RWPE2 (cell line): Measurements from ENCODE around the gene PSMC4.

Experiments used
- ATAC-seq: fragments of 200-7000 bp; cut with Tn5 transposase; 3 replicates; pipeline ENCODE4 v1.9.1; 2021; ENCODE audit warnings: low read depth
- DNase-seq: peaks from one replicate; pipeline ENCODE4 v3.0.0-alpha.2; 2020; ENCODE audit warnings: low spot score
- H3K27ac ChIP-seq: fragments of 450-650 bp; 2 replicates; pipeline ENCODE4 v1.5.1; 2017; ENCODE audit warnings: mild to moderate bottlenecking; ENCODE audit not compliant: poor library complexity, severe bottlenecking
- H3K27me3 ChIP-seq: fragments of 250-450 bp; sonication (Bioruptor Pico); 2 replicates; pipeline ENCODE4 v1.5.1; 2021; ENCODE audit warnings: mild to moderate bottlenecking, moderate library complexity; ENCODE audit not compliant: insufficient read depth, poor library complexity, severe bottlenecking
- H3K36me3 ChIP-seq: fragments of 250-450 bp; sonication (Bioruptor Pico); 2 replicates; pipeline ENCODE4 v1.5.1; 2020; ENCODE audit warnings: low read depth, mild to moderate bottlenecking, moderate library complexity
- H3K4me1 ChIP-seq: fragments of 250-450 bp; sonication (Bioruptor Pico); 2 replicates; pipeline ENCODE4 v1.5.1; 2021; ENCODE audit warnings: mild to moderate bottlenecking, moderate library complexity; ENCODE audit not compliant: insufficient read depth, poor library complexity, severe bottlenecking
- H3K4me3 ChIP-seq: fragments of 250-450 bp; sonication (Bioruptor Pico); 2 replicates; pipeline ENCODE4 v1.5.1; 2021; ENCODE audit warnings: mild to moderate bottlenecking, moderate library complexity; ENCODE audit not compliant: severe bottlenecking
- H3K9me3 ChIP-seq: fragments of 250-450 bp; sonication (Bioruptor Pico); 2 replicates; pipeline ENCODE4 v1.5.1; 2021; ENCODE audit warnings: mild to moderate bottlenecking, moderate library complexity; ENCODE audit not compliant: severe bottlenecking
- TF ChIP-seq, protein P1 (sequence below): fragments of 450-650 bp; IDR thresholded peaks from one replicate; pipeline ENCODE4 v1.5.1; 2017; ENCODE audit warnings: mild to moderate bottlenecking, moderate library complexity; ENCODE audit not compliant: poor library complexity, severe bottlenecking

PSMC4 gene

DNA sequence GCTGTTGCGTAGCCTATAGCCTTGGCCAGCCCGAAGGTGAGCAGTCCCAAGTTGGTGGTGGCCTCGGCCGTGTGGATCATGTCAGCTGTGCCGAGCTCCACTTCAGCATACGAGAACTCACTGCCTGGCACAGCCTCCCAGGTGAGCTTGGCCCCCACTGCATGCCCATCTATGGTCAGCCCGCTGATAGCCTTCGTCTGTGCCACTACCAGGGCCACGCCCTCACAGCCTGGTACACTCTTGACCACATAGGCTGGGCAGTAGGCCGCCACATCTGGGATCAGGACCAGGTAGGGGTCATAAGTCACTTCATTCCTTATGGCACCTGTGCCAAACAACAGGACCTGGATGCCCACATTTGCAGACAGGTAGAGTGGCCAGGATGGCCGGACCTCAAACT is 43.9 kb upstream of the PSMC4 start:
- peaks cover 2% of the 10 kb centered on the region for H3K27me3 ChIP-seq
- TF ChIP-seq, protein P1, sequence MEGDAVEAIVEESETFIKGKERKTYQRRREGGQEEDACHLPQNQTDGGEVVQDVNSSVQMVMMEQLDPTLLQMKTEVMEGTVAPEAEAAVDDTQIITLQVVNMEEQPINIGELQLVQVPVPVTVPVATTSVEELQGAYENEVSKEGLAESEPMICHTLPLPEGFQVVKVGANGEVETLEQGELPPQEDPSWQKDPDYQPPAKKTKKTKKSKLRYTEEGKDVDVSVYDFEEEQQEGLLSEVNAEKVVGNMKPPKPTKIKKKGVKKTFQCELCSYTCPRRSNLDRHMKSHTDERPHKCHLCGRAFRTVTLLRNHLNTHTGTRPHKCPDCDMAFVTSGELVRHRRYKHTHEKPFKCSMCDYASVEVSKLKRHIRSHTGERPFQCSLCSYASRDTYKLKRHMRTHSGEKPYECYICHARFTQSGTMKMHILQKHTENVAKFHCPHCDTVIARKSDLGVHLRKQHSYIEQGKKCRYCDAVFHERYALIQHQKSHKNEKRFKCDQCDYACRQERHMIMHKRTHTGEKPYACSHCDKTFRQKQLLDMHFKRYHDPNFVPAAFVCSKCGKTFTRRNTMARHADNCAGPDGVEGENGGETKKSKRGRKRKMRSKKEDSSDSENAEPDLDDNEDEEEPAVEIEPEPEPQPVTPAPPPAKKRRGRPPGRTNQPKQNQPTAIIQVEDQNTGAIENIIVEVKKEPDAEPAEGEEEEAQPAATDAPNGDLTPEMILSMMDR: no peak
- no peak overlapping the region for H3K27ac ChIP-seq
- no peaks in the 10 kb centered on the region for H3K9me3 ChIP-seq
- ATAC-seq (no peak), DNase-seq (no peak)
- H3K36me3 ChIP-seq: no peaks in the 10 kb centered on the region
- H3K4me1 ChIP-seq: no peaks in the 10 kb centered on the region
- H3K4me3 ChIP-seq: no peak overlapping the region

DNA sequence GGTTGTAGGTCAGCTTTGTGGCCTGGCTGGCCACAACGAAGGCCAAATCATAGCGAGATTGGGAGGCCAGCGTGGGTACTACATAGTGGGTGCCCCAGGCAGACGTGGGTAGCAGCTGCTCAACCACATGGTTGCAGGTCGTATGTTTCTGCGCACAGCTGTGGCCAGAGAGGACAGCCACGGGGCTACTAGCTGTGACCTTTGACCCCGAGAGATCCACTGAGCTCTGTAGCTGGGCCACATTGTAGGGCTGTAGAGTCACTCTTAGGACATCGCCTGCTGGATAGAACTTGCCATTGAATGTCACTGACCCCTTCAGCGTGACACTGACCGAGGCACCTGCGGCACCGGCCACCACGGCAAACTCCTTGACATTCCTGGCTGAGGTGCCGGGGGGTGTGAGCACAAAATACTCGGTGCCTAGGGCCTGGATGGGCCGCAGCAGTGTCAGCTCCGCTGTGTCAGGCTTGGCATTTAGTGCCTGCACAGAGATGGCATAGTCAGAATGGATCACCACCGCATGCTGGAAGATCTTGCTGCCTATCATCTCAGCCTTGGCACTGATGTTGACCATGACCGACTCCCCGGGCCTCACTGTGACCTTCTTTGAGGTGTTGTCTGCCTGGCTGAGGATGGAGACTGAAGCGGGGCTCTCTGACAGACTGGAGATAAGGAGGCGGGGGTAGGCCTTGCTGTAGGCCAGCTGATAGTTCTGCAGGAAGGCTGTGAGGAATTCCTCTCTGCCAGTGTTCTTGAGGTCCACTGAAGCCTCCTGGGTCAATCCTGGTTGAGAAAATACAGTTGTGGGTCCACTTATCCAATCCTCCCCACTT is 43.2 kb upstream of the PSMC4 start:
- TF ChIP-seq, protein P1: no peak
- DNase-seq (no peak), ATAC-seq (no peak)
- H3K27ac ChIP-seq: no peak overlapping the region
- no peaks in the 10 kb centered on the region for H3K4me1 ChIP-seq
- no peak overlapping the region for H3K4me3 ChIP-seq
- peaks cover 2% of the 10 kb centered on the region for H3K27me3 ChIP-seq
- no peaks in the 10 kb centered on the region for H3K36me3 ChIP-seq
- no peaks in the 10 kb centered on the region for H3K9me3 ChIP-seq

DNA sequence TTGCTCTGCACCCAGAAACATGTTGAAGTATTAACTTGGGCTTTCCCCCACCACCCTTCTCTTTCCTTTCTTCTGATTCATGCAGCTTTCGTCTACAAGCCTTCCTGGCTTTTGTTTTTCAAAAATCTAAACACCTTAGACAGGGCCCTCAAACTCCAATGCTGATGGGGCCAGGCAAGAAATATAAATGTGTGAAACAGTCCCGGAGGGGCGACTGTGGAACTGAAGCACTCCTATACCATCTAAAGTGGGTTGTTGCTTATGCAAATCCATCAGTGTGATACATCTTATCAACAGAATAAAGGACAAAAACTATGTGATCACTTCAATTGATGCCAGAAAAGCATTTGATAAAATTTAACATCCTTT is 42.6 kb upstream of the PSMC4 start:
- Histone ChIP-seq H3K4me3 (no peak overlapping the region), H3K36me3 (no peaks in the 10 kb centered on the region), H3K9me3 (no peaks in the 10 kb centered on the region), H3K4me1 (no peaks in the 10 kb centered on the region), H3K27ac (no peak overlapping the region), H3K27me3 (peaks cover 2% of the 10 kb centered on the region)
- TF ChIP-seq, protein P1: no peak
- no peak for DNase-seq
- ATAC-seq: no peak

DNA sequence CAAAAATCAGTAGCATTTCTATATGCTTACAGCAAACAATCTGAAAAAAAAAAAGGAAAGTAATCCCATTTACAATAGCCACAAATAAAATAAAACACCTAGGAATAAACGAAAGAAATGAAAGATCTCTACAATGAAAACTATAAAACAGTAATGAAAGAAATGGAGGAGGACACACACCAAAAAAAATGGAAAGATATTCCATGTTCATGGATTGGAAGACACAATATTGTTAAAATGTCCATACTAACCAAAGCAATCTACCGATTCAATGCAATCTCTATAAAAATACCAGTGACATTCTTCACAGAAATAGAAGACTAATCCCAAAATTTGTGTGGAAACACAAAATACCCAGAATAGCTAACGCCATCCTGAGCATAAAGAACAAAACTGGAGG is 41.2 kb upstream of the PSMC4 start:
- no peak for DNase-seq
- Histone ChIP-seq H3K4me1 (no peaks in the 10 kb centered on the region), H3K9me3 (no peaks in the 10 kb centered on the region), H3K36me3 (no peaks in the 10 kb centered on the region), H3K27ac (no peak overlapping the region), H3K4me3 (no peak overlapping the region), H3K27me3 (peaks cover 2% of the 10 kb centered on the region)
- ATAC-seq: no peak
- TF ChIP-seq, protein P1: no peak
